Measurements from ENCODE around the gene LPAR1. TPM values are rescaled to one million over a fixed set of nuclear protein-coding genes. Genes with fewer than 3 reads are reported as not detected.

The LPAR1 gene
- total RNA-seq, 2 donors from 2014 or later: 5.0 to 5.9 TPM

DNA sequence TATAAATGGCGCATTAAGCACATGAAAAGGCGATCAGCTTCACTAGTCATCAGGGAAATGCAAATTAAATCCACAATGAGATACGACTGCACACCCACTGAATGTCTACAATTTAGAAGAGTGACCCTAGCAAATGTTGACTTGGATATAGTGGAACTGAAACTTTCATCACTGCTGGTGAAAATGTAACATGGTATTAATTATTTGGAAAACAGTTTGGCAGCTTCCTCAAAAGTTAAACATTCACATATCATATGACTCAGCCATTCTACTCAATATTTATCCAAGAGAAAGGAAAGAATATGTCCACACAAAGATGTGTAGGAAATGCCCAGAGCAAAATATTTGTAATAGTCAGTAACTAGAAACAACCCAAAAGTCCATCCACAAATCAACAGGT is 146.5 kb downstream of the LPAR1 start:
- Histone ChIP-seq H3K9me3 (ENCODE audit: control insufficient read depth, low read length) (no peaks in the 10 kb centered on the region), H3K9ac (ENCODE audit: extremely low read depth, low read length, poor library complexity, severe bottlenecking) (no peak overlapping the region), H3K4me1 (ENCODE audit: control insufficient read depth, insufficient read depth, low read length) (no peaks in the 10 kb centered on the region), H3K27me3 (ENCODE audit: control insufficient read depth, insufficient read depth, low read length, poor library complexity, severe bottlenecking) (no peaks in the 10 kb centered on the region), H3K36me3 (ENCODE audit: control insufficient read depth, insufficient read depth, low read length) (no peaks in the 10 kb centered on the region), H3K27ac (ENCODE audit: low read depth, low read length) (no peak overlapping the region), H3K4me3 (ENCODE audit: low read length) (no peak overlapping the region)
- Mint-ChIP-seq H3K4me1 (no peaks in the 10 kb centered on the region), H3K4me3 (no peak overlapping the region), H3K9me3 (peaks cover 3% of the 10 kb centered on the region), H3K27ac (no peak overlapping the region), H3K27me3 (ENCODE audit: insufficient read depth) (no peaks in the 10 kb centered on the region), H3K36me3 (ENCODE audit: low read depth) (peaks cover 2% of the 10 kb centered on the region)
- TF ChIP-seq, protein P1, sequence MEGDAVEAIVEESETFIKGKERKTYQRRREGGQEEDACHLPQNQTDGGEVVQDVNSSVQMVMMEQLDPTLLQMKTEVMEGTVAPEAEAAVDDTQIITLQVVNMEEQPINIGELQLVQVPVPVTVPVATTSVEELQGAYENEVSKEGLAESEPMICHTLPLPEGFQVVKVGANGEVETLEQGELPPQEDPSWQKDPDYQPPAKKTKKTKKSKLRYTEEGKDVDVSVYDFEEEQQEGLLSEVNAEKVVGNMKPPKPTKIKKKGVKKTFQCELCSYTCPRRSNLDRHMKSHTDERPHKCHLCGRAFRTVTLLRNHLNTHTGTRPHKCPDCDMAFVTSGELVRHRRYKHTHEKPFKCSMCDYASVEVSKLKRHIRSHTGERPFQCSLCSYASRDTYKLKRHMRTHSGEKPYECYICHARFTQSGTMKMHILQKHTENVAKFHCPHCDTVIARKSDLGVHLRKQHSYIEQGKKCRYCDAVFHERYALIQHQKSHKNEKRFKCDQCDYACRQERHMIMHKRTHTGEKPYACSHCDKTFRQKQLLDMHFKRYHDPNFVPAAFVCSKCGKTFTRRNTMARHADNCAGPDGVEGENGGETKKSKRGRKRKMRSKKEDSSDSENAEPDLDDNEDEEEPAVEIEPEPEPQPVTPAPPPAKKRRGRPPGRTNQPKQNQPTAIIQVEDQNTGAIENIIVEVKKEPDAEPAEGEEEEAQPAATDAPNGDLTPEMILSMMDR (conservative IDR thresholded peaks at IDR 0.05): no peak
- 91 to 100% methylated on average over 3 of the region's 3 CpGs for WGBS, 2 experiments (ENCODE audit: insufficient coverage in 1 of 2, insufficient read length in 1 of 2)
- no peak for DNase-seq

DNA sequence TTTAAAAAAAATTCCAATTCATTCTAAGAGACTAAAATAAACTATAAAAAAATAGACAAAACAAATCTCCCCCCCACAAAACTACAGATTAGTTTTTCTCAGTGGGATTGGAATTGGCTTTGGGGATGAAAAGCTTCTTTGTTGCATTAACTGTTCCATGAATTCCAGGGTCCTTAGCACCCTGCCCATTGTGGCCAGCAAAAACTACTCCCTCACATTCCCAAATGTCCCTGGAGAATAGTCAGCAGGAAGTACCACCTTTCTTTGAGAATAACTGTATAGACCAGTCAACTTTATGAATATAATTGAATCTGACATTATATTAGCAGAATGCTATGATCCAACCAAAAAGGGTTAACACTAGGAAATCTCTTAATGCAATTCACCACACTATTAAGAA is 147.9 kb downstream of the LPAR1 start:
- H3K9me3 Mint-ChIP-seq: no peaks in the 10 kb centered on the region
- no peaks in the 10 kb centered on the region for H3K9me3 ChIP-seq (ENCODE audit: control insufficient read depth, low read length)
- H3K4me1 Mint-ChIP-seq: no peaks in the 10 kb centered on the region
- no peak for DNase-seq
- H3K4me3 ChIP-seq (ENCODE audit: low read length): no peak overlapping the region
- H3K27me3 ChIP-seq (ENCODE audit: control insufficient read depth, insufficient read depth, low read length, poor library complexity, severe bottlenecking): no peaks in the 10 kb centered on the region
- H3K36me3 Mint-ChIP-seq (ENCODE audit: low read depth): no peaks in the 10 kb centered on the region
- H3K9ac ChIP-seq (ENCODE audit: extremely low read depth, low read length, poor library complexity, severe bottlenecking): no peak overlapping the region
- TF ChIP-seq, protein P1 (conservative IDR thresholded peaks at IDR 0.05): no peak
- H3K4me3 Mint-ChIP-seq: no peak overlapping the region
- no peaks in the 10 kb centered on the region for H3K36me3 ChIP-seq (ENCODE audit: control insufficient read depth, insufficient read depth, low read length)
- H3K27me3 Mint-ChIP-seq (ENCODE audit: insufficient read depth): no peaks in the 10 kb centered on the region
- H3K4me1 ChIP-seq (ENCODE audit: control insufficient read depth, insufficient read depth, low read length): no peaks in the 10 kb centered on the region
- H3K27ac Mint-ChIP-seq: no peak overlapping the region
- H3K27ac ChIP-seq (ENCODE audit: low read depth, low read length): no peak overlapping the region

DNA sequence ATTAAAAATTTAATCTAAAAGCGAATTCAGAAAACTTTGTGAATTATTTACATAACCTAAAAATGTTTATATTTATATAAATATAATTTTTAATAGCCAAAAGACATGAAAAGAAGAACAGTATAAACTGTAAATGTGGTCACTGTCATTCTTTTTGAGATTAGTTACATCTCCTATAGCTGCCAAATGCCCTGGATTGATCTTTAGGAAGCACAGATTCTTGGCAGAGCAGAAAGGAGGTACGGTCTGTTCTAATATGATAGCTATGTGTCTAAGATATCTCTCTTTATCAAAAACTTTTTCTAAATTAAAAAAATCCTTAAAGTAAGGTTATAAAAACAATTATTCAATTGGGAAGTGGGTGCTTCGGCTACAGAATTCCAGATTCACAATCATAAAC is 151.0 kb downstream of the LPAR1 start:
- no peaks in the 10 kb centered on the region for H3K36me3 Mint-ChIP-seq (ENCODE audit: low read depth)
- Histone ChIP-seq H3K27me3 (ENCODE audit: control insufficient read depth, insufficient read depth, low read length, poor library complexity, severe bottlenecking) (no peaks in the 10 kb centered on the region), H3K36me3 (ENCODE audit: control insufficient read depth, insufficient read depth, low read length) (no peaks in the 10 kb centered on the region), H3K4me3 (ENCODE audit: low read length) (no peak overlapping the region), H3K9me3 (ENCODE audit: control insufficient read depth, low read length) (no peaks in the 10 kb centered on the region), H3K27ac (ENCODE audit: low read depth, low read length) (no peak overlapping the region), H3K4me1 (ENCODE audit: control insufficient read depth, insufficient read depth, low read length) (no peaks in the 10 kb centered on the region), H3K9ac (ENCODE audit: extremely low read depth, low read length, poor library complexity, severe bottlenecking) (no peak overlapping the region)
- no peak overlapping the region for H3K4me3 Mint-ChIP-seq
- no peaks in the 10 kb centered on the region for H3K4me1 Mint-ChIP-seq
- H3K9me3 Mint-ChIP-seq: no peaks in the 10 kb centered on the region
- TF ChIP-seq, protein P1 (conservative IDR thresholded peaks at IDR 0.05): no peak
- no CpG with 5 or more reads among the region's 3 CpGs for WGBS, 2 experiments (ENCODE audit: insufficient coverage in 1 of 2, insufficient read length in 1 of 2)
- H3K27me3 Mint-ChIP-seq (ENCODE audit: insufficient read depth): no peaks in the 10 kb centered on the region
- H3K27ac Mint-ChIP-seq: no peak overlapping the region
- DNase-seq: no peak

All from endodermal cell (in vitro differentiated cells).